Caki2 (cell line): ENCODE measurements around the gene C1orf122. TPM values are rescaled to one million over a fixed set of nuclear protein-coding genes. Genes with fewer than 3 reads are reported as not detected.

ENCODE experiments used
- DNase-seq: peaks from one replicate; pipeline ENCODE4 v3.0.0-alpha.2; 2015; ENCODE audit warnings: low read depth
- in situ Hi-C: cut with HindIII; loops from 2 replicates; pipeline ENCODE4 v1.10.0; 2016; ENCODE audit warnings: low sequenced_read_pairs, low pct_unique_long_range_greater_than_20kb, mixed read lengths
- total RNA-seq: library from RNA; depleted of rRNA; stranded (reverse); fragments of >200 nt; shearing (Covaris generic); gene quantifications from 2 replicates; pipeline ENCODE4 v1.2.3, GENCODE V29; 2014; ENCODE audit warnings: low replicate concordance

Gene C1orf122
- total RNA-seq, 1 experiment from 2014 or later, result 123 TPM

DNA sequence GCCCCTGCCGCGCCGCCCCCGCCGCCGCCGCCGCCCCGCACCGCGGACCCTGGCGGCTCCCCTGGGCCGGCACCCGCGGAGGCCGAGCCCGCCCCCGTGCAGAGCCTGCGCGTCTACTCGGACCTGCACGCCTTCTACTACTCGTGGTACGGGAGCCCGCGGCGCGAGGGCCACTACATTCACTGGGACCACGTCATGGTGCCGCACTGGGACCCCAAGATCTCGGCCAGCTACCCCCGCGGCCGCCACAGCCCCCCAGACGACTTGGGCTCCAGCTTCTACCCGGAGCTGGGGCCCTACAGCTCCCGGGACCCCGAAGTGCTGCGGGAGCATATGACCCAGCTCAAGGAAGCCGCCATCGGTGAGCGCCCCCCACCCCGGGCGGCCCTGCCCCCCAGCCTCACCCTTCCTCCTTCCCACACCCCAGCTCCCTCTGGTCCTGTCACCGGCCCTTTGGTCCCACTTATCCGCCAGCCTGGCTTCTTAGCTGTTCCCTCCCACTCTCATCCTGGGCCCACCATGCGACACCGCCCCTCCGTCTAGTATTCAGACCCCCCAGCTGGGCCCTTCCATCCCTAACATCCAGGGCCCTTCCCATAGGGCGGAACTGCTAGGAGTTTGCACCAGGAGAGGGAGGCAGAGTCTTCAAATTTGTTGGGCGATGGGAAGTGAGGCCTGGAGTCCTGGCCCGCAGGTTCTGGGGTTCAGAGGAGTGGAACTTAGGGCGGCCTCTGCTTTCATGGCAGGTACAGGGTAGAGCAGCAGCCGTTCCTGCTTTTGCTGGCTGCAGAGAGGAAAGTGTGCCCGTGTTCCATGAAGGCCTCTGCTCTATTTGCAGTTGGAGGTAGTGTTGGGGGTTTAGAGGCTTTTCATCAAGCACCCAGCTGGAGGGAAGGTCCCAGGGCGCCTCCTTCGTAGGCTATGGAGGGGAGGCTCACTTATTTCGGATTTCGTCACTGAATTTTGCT lies 12.9 kb upstream of the C1orf122 start:
- no peak for DNase-seq

DNA sequence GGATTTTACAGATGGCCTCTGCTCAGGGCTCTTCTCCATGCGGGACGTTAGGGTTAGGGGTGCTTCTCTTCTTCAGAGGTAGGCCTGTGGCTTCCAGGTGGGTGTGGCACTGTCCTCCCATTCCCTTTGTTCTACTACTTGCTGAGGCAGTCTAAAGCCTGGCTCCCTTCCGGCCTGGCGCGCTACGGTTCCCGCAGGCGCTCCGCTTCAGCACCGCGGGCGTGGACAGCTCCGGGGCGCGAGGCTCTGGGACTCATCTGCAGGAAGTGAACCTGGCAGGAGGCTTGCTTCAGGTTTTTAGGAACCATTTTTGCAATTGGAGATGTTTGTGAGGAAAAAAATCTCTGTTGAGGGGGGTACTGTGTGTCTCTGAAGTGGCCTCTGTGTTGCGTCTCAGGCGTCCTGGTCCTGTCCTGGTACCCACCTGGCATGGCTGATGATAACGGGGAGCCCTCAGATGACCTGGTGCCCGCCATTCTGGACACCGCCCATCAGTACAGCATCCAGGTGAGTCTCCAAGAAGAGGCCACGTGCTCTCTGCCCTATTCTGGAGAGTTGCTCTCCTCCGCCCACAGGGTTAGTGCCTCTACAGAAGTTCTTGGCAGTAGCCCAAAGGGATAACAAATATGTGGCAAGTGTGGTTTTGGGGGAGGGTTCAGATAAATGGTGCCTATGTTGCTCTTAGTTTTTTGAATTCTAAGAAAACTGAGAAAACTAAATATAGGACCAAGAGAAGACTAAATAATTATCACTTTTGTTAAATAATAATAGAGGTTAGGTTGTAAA lies 12.1 kb upstream of the C1orf122 start:
- DNase-seq, result peak; percentile 54
- in situ Hi-C loops, result no loop called here

More for the DNA sequence above, 12.9 kb upstream of the C1orf122 start:
- in situ Hi-C loops, result no loop called here

DNA sequence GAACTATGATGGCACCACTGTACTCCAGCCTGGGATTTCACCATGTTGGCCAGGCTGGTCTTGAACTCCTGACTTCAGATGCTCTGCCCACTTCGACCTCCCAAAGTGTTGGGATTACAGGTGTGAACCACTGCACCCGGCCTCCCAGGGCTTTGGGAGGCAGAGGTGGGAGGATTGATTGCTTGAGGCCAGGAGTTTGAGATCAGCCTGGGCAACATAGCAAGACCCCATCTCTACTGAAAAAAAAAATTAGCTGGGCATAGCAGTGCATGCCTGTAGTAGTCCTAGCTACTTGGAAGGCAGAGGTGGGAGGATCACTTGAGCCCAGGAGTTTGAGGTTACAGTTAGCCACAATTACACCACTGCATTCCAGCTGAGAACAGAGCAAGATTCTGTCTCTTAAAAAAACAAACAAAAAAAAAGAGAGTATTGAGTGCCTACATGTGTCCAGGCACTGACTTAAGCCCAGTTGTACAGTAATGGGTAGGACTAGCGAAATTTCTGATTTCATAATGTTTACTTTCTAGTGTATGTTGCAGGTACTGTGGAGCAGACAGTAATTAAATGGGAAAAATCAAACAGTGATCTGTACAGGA lies 9.7 kb upstream of the C1orf122 start:
- DNase-seq, result no peak
- in situ Hi-C loops, result no loop called here

DNA sequence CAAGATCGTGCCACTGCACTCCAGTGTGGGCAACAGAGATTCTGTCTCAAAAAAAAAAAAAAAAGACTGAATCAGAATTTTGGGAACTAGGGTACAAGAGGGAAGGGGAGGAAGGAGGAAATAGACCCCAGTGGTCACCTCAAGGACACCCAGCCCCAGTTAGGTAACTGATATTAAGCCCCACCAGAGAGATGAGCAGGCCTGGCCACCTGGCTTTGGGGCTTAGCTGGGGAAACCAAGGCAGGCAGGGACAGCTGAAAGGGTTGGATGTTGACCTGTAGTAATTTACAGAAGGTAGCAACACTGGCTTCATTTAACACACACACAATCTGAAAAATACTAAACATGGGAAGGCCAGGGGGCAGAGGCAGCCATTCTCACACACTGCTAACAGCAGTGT lies 5.2 kb upstream of the C1orf122 start:
- in situ Hi-C loops, result no loop called here
- no peak for DNase-seq

DNA sequence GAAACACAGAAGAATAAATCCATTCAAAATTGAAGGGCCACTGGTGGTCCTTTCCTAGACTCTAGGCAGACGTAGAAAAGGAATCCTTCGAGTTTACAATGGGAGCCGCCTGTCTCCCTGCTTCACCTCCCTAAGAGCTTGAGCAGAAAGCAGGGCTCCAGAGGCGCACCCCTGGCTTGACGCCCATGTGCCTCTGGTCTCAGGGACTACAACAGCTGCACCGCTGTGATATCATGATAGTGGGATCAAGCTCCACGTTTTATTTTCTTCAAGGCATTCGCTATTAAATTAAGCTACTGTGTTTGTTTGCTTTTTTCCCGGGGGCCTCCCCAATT lies 403 bp upstream of the C1orf122 start:
- DNase-seq, result no peak
- in situ Hi-C loops, result no loop called here

DNA sequence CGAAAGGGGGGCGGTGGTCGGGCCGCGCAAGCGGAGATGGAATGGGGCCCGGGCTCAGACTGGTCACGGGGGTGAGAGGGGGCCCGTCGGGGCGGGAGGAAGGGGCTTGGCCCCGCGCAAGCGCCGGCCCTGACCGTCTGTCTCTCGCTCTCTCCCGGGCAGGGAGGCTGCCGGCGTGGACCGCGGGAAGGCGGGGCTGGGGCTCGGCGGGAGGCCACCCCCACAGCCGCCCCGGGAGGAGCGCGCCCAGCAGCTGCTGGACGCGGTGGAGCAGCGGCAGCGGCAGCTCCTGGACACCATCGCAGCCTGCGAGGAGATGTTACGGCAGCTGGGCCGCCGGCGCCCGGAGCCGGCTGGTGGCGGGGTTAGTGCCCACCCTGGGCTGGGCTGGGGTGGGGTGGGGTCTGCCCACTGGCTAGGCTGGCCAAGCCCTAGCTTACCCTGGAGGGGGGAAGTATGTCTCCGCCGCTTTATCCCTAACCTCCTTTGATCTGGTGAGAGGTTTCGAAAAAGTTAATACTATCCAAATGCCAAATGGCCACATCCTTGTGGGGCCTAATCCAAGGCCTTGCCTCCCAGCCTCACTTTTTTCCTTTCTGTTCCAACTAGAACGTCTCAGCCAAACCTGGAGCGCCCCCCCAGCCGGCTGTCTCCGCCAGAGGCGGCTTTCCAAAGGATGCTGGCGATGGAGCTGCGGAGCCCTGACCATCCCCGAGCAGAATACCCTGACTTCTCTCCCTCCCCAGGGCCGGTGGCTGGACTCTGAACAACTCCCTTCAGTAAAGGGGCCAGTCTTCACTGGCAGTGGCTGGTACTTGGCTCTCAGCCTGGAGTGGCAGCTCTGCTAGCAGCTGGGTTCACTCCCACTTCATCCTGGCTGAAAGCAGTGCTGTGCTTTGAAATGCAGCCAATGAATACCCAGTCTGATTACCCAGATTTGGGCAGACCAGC lies 1.1 kb downstream of the C1orf122 start:
- peak; percentile 64 for DNase-seq
- in situ Hi-C loops, result no loop called here

DNA sequence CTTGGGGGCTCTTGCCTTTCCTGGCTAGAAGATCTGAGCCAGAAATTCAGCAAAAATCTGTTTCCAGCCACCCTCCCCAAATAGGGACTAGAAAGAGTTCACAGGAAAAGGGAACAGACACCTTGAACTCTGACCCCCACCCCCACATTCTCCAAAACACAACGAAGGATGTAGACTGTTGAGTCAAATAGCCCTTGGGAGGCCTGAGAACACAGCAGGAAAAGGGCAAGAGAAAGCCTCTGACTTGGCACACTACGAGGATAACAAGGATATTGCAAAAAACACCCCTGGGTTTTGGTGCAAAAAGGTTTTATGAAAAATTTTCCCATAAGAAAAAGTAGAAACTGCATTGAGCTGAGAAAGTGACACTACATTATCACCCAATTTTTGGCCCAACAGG lies 2.4 kb downstream of the C1orf122 start:
- in situ Hi-C loops, result no loop called here
- DNase-seq, result no peak

DNA sequence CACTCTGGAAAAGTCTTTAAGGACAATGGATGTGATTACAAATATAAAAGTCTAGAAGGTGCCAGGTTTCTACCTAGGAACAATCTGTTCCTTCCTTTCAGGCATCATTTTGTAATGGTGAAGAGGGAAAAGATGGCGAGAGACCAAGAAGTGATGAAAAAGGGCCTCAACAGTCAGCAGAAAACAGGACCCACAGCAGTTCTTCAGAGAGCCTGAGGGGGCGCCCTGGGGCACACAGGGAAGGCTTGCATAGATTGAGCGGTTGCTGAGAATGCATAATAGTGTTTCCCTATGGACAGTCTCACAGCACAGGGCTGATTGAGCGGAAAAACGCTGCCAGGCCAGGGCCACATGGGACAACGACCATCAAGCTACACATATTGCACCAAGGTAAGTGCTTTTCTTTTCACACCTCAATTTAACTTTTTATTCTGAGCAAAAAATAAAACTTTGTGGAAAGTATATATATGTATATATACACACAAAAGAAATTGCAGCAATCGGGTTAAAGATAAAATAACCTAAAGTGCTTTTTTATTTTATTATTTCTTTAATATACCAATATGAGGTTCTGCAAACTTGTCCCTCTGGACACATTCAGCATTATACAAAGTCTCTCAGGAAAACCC lies 3.6 kb downstream of the C1orf122 start:
- DNase-seq, result peak; percentile 59
- in situ Hi-C loops, result no loop called here

DNA sequence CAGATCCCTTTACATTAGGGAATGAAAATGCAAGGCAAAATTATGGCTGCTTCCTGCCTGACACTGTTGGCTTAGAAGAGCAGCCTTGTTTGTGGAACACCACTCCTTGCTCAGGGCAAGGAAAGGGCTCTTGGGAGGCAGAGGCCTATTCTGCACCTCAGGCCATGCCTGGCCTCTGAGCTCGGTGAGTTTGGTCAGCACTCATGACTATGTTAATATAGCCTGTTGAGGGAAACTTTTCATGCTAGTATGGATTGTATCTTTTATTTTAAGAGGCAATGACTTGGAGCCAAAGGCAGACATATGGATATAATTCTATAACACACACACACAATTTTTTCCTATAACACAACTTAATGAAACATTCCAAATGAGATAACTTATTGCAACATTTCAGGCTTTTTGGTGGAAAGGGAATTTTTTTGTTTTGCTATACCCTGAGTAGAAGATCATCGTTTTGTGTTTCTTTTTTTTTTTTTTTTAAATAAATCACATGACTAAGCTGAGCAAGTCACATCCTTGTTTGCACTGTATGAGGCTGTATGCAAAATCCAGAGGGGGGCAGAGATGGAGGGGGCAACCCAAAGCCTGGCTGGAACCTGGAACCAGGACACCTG lies 6.0 kb downstream of the C1orf122 start:
- DNase-seq, result no peak
- in situ Hi-C loops, result no loop called here

DNA sequence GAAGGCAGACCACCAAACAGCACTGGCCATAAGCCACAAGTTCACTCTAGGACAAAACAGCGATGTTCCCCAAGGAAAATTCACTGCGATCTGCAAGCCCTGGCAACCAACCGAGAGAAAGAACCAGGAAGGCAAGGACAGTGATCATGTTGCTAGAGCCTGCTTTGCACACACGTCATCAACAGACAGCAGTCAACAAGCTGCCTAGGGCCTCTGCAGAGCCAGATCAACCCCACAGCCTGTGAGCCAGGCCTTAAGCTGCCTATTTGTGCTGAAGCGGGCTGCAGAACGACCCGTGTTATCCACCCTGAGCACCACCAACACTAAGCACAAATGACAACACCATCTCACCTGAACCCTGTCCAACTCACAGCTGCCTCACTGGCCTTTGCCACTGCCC lies 6.7 kb downstream of the C1orf122 start:
- DNase-seq, result no peak
- in situ Hi-C loops, result no loop called here

DNA sequence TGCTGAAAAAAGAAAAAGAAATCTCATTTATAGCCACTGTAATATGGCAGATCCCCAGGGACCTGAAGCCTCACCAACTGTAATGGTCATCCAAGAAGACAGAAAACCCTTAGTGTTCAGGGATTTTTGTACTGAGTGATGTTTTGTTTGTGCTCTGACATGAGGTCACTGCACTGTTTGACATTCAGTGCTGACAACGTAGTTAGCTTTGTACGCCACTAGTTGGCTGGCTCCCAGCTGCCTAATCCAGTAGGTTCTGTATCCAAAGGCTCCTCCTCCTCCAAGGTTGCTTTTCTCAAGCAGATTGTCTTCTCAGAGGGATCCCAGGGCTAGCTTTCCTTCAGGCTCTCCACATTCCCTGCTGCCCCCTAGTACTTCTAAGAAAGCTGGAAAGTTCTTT lies 9.9 kb downstream of the C1orf122 start:
- no peak for DNase-seq
- in situ Hi-C loops, result no loop called here

DNA sequence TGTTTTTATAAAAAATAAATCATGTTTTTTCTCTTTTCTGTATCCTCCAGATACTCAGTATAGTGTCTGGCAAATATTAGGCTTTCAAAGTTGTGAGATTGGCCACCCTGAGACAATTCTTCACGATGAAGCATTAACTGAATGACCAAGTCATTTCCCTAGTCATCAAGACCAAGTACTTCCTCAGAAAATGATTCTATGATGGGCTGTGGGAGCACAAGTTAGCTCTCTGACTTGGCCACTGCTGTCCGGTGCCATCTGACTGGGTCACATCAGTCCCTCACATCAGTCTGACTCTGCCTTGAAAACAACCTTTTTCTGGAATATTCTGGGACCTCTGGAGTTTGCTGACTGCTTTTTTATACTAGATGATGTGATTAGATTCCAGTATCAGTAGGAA lies 13.9 kb downstream of the C1orf122 start:
- in situ Hi-C loops, result no loop called here
- no peak for DNase-seq

DNA sequence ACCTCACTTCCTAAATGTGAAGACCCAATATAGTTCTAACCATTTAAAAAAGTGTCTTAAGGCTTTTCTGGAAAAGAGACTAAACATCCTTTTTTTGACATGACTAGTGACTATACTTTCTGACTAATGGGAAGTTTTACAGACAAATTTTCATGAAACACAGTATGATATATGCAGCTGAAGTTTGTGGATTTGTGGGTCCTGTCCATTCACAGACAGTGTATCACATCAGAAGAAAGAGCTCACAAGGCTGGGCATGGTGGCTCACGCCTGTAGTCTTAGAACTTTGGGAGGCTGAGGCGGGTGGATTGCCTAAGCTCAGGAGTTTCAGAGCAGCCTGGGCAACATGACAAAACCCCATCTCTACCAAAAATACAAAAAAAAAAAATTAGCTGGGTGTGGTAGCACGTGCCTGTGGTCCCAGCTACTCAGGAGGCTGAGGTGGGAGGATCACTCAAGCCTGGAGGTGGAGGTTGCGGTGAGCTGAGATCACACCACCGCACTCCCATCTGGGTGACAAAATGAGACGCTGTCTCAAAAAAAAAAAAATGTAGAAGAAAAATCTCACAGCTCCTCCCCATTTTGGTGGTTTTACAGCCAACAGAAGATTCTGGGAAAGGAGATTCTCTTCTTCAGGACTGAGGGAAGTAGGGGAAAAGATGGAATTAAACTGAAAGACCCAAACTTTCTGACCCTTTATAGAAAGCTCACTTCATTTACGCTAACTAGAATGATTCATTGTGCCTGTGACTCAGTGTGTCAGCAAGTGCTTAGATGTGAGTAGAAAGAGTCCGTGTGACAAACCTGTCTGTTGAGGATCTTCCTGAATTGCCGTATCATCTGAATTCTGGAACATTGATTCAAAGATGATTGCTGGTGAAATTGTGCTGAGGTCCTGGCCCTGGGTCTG lies 15.6 kb downstream of the C1orf122 start:
- in situ Hi-C loops, result no loop called here
- DNase-seq, result no peak

DNA sequence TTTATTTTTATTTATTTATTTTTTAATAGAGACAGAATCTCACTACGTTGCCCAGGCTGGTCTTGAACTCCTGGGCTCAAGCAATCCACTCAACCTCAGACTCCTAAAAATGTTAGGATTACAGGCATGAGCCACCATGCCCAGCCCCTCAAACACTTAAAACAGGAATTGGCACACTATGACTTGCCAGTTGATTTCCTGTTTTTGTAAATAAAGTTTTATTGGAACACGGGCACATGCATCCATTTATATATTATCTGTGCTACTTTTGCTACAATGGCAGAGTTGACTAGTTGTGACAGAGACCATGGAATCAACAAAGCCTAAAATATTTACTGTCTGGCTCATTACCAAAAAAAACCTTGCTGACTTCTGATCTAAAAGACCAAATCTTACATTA lies 16.4 kb downstream of the C1orf122 start:
- DNase-seq, result no peak
- in situ Hi-C loops, result no loop called here

DNA sequence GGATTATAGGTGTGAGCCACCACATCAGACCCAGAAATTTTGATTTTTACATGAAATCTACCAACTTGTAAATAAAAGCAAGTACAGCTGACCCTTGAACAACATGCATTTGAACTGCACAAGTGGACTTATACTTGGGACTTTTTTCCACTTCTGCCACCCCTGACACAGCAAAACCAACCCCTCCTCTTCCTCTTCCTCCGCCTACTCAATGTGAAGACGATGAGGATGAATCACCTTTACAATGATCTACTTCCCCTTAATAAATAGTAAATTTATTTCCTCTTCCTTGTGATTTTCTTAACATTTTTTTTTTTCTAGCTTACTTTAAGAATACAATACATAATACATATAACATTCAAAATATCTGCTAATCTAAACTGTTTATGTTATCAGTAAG lies 17.9 kb downstream of the C1orf122 start:
- DNase-seq, result no peak
- in situ Hi-C loops, result no loop called here

DNA sequence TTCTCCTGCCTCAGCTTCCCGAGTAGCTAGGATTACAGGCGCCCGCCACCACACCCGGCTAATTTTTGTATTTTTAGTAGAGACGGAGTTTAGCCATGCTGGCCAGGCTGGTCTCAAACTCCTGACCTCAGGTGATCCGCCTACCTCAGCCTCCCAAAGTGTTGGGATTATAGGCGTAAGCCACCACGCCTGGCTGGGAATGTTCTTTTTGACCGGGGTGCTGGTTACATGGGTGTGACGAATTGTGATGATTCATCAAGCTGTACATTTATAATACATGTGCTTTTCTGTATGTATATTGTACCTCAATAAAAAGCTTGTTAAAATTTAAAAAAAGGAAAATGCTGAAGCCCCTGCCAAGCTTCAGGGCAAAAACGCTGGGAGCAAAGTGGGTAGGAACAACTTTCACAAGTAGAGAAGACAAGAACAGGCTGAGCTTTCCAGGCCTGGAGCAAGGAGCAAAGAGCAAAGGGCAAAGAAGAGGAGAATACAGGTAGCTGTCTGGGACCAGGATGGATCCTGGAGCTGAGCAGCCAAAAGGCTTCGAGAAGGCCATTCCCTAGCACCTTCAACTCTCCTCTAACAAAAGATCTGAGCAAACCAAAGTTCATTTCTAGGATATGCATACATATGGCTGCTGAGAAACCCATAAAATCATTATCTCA lies 21.0 kb downstream of the C1orf122 start:
- no peak for DNase-seq
- in situ Hi-C loops, result no loop called here
